GM18502 (cell line): ENCODE data around the gene MXRA7.
"Not testable (repeated sequence)": the region's sequence is repeated elsewhere in the genome, so short reads cannot be mapped to it uniquely, and the experiment has no call there.

Source experiments
- ATAC-seq: cut with Tn5 transposase; IDR thresholded peaks from one replicate; pipeline ENCODE4 v1.9.1; 2021; ENCODE audit warnings: mild to moderate bottlenecking; ENCODE audit not compliant: unreplicated experiment, poor library complexity

The MXRA7 gene, protein sequence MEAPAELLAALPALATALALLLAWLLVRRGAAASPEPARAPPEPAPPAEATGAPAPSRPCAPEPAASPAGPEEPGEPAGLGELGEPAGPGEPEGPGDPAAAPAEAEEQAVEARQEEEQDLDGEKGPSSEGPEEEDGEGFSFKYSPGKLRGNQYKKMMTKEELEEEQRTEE

DNA sequence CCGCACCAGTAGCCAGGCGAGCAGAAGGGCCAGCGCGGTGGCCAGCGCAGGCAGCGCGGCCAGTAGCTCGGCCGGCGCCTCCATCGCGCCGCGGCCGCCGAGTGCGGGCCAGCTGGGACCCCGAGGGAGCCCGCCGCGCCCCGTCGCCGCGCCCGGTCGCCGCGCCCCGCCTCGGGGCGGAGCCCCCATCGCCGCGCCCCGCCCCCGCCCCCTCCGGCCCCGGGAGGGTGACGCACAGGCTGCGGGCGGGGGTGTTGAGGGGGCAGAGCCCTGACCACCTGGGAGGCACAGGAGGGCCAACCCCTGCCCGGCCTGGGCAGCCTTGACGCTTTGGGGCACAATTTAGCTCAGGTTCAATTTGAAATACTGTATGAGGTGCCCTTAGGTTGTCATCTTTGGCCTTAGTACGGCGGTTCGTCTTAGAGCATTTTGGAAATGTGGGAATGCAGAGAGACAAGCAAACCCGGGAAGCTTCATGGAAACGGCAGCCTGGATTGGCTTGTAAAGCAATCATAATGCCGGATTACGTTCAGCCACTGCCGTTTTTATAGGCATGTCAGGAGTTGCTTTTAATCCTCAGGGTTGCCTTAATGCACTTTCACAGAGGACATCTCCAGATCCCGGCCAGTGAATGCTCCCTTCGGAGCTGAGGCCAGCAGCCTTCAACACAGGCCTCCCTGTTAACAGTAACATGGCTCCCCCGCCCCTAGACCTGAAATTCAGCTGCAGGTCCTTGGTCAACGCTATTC, at the start of gene MXRA7:
TSS of gene MXRA7 (minus strand) at position 103 of the 749 bp plus-strand sequence. CDS start at position 84, 19 bp downstream.
- no peak for ATAC-seq

GRCh38 chr17:76758570-76758969, 47.8 kb upstream of the MXRA7 start:
- ATAC-seq = no peak

DNA sequence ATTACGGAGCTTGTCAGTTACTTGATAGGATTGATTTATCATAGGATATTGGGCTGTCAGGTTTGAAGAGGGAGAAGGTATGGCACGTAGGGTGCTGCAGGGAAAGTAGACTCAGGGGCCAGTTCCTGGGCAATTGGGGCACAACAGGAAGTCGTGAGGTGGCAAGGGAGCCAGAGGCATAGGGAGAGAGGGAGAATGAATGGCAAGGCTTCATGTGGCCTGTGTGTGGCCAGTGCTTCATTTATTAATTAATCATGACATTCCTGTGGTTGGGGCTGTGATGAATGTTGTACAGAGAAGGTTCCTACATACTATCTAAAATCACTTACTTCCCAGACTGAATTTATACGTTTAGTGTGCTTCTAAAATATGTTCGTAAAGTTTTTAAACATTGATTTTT, 46.5 kb upstream of the MXRA7 start:
- ATAC-seq = no peak

DNA sequence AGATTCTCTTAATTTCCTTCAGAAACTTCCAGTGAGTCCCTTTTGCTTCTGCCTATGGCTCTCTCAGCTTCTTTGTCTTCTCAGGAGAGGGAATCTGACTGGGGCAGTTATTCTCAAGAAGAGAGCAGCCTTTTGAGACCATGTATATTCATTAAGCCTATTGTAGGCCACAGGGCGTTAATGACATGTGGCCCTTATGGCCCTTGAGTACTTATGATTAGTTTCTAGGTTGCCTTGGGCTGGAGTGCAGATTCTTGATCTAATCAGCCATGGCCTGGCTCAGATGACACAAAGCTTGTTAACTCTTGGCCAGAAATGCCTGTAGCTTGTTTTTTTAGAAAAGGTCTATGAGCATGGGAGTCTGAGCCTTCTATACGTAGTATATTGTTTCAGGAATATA, 44.5 kb upstream of the MXRA7 start:
- ATAC-seq = no peak

DNA sequence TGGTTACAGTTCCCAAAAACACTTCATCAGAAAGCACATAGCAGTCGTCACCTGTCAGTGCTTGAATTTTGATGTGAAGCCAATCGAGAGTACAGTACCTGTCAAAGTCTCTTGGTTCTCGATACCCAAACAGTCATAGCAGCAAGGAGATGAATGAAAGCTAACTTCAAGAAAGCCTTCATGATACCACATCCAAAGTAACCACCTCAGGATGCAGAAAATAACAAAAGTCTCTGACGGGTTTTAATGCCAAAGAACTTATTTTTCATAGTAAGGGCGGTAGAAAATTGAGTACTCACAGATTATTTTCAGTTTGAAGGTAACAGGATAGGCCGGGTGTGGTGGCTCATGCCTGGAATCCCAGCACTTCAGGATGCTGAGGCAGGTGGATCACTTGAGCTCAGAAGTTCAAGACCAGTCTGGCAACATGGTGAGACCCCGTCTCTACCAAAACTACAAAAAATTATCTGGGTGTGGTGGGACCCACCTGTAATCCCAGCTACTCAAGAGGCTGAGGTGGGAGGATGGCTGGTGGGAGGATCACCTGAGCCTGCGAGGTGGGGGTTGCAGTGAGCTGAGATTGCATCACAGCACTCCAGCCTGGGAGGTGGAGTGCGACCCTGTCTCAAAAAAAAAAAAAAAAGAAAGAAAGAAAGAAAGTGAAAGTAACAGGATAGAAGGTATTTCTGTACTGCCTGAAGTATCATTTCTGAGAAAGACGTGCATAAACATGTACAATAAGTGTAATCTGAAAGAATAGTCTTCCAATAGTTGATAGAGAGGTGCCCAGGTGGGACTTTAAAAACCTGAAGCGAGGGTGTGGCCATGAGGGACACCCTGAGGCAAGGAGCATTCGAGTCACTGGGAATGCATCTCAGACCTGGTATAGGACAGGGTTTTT, 42.5 kb upstream of the MXRA7 start:
- no peak for ATAC-seq

GRCh38 chr17:76752006-76752405, 41.2 kb upstream of the MXRA7 start:
- ATAC-seq = no peak

DNA sequence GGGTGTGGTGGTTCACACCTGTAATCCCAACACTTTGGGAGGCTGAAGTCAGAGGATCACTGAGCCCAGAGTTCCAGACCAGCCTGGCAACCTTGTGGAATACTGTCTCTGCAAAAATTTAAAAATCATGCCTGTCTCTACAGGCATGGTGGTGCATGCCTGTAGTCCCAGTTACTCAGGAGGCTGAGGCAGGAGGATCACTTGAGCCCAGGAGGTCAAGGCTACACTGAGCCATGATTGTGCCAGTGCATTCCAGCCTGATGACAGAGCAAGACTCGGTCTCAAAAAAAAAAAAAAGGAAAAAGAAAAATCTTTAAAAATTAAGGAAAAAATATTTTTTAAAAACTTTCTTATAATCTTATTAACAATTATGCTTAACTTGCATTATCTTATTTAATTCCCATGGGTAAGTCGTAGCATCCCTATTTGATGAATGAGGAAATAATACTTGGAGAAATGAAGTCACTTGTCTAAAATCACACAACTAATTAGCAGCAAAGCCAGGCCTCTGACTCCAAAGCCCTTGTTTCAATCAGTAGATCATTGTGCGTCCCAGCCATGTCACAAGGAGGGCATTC, 40.7 kb upstream of the MXRA7 start:
- no peak for ATAC-seq

DNA sequence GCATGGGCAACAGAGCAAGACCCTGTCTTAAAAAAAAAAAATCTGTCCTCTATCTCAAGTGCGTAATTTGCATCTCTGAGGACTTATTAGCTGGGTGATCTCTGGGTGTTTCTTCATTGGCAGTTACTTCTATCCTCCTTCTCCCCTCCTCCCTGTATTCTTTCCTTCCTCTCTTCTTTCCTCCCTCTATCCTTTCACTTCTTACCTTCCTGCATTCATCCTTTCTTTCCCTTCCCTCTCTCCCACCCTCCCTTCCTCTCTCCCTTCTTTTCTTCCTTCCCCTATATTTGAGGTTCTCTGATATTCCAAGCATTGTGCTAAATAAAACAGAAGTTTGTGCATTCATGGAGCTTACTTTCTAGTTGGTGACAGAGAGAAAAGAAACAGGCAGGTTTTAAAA, 37.9 kb upstream of the MXRA7 start:
- ATAC-seq = no peak

- no peak for ATAC-seq
Measured at GRCh38 chr17:76747716-76748363, 37.1 kb upstream of the MXRA7 start.

DNA sequence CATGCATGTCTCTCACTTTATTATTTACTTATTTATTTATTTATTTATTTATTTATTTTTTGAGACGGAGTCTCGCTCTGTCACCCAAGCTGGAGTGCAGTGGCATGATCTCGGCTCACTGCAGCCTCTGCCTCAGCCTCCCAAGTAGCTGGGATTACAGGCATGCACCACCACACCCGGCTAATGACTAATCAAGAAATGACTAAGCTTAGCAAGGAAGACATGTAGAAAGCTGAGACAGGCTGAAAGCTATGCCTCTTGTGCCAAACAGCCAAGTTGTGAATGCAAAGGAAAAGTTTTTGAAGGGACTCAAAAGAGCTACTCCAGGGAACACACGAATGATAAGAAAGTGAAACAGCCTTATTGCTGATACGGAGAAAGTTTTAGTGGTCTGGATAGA, 35.0 kb upstream of the MXRA7 start:
- ATAC-seq = not testable (repeated sequence)

DNA sequence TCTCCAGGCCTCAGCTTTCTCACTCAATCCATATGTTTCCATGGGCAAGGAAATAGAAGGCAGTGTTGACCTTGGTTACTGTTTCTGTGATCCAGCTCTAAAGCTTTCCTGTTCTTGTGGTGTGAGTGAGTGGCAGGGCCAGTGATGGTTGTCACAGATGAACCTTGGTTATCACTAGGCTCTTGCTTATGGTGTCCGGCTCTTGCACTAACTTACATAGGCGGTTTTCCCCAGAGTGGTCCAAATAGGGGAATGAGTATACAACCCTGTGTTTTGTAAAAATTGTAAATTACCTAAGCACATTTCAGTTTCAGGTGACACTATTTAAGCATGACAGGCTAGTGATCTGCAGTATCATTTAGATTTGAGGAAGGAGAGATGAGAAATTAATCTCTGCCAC, 34.0 kb upstream of the MXRA7 start:
- no peak for ATAC-seq

DNA sequence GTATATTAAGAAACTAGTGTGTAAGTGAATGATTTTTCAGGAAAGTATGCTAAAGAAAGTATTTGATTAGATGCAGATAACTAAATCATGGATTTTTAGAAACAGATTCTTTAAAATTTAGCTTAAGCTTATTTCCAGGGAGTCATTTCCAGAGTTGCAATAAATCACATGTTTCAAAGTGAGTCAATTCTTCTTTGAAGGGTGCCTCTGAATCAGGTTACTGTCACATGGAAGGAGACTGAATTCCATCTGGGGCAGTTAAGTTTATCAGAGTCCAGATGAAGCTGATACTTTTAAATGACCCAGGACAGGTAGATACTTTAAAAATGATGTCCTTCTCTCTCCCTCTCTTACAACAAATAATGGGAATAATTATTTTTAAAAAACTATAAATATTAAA, 32.2 kb upstream of the MXRA7 start:
- no peak for ATAC-seq

- no peak for ATAC-seq
Measured at GRCh38 chr17:76740329-76741118, 29.8 kb upstream of the MXRA7 start.

DNA sequence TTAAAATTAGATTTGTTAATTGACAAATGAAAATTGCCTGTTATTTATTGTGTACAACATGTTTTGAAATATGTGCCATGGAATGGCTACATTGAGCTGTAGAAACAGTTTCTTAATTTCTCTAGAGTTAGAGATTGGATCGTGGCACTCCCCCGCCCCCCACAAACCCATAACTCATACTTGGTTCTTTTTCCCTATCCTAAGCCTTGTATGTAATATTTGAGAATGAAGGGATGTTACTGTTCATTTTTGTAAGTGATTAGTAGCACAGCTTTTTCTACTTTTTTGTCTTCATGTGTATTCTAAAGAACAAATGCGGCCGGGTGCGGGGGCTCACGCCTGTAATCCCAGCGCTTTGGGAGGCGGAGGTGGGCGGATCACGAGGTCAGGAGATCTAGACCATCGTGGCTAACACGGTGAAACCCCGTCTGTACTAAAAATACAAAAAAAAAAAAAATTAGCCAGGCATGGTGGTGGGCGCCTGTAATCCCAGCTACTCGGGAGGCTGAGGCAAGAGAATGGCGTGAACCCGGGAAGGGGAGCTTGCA, 28.9 kb upstream of the MXRA7 start:
- ATAC-seq = not testable (repeated sequence)

GRCh38 chr17:76738468-76738850, 27.7 kb upstream of the MXRA7 start:
- no peak for ATAC-seq

DNA sequence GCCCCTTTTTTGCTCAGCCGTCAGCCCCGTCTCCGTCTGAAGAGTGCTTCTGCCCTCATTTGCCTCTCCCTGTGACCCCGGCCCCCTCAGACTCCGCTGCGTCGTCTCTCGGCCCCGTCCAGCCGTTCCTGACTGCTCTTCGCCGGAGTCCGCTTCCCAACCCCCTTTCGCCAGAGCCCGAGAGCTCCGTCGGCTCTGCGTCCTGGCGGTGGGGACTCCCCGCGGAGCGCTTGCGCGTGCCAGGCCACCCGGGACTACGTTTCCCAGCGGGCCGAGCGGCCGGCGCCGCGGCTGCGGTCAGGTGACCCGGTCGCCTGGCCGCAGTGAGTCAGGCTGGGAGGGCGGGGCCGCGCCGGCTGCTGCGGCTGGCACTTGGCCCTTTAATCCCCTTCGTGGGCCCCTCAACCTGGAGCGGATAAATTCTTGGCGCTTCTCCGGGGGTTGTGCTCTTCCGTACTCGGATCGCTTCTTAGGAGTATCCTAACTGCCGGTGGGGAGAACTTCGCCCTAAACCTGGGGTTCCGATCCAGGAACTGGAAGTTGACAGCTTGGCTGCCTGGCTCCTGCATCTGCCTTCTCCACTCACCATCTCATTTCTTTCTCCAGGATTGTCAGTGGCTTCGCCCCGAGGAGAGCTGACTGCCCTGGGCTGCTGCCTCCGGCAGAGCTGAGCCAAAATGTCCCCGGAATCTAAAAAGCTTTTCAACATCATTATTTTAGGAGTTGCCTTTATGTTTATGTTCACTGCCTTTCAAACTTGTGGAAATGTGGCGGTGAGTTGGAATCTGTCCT, 27.1 kb upstream of the MXRA7 start, which contains the start of gene MFSD11:
TSS of gene MFSD11 (plus strand) at position 444 of the 792 bp plus-strand sequence. CDS start at position 678, 234 bp downstream.
- peak; percentile 59 for ATAC-seq

DNA sequence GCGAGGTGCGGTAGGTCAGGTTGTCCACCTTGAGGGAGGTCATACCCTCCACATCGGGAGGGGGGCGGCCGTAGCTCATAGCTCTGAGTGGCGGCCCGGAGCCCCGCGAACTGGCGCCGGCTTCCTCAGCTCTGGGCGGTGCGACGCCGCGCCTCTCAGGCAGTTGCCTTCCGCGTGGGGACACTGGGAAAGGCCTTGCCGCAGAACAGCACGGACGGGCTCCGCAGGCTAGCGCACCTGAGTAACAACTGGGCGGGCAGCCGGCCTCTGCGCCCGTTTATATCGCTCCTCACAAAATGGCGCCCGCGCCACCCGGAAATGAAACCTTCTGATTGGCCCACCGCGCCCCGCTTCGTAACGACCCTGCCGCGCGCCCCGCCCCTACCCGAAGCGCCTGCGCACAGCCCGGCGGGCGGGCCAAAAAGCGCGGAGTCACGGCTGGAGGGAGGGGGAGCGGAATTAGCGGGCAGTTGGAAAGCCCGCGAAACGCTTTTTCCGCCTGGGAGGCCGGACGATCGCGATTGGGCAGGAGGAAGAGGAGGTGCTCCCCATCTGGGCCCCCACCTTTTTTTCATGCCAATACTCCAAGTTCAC, 26.4 kb upstream of the MXRA7 start, which contains the start of gene SRSF2:
TSS of gene SRSF2 (minus strand) at position 250 of the 594 bp plus-strand sequence. CDS start at position 79, 171 bp downstream.
- peak; percentile 60 for ATAC-seq
